ENCODE measurements around the gene SERPINA1. TPM values are rescaled to one million over a fixed set of nuclear protein-coding genes. Genes with fewer than 3 reads are reported as not detected.

Gene SERPINA1
- total and polyA plus RNA-seq, 2 of the 13 experiments (the other 11 are each of a cell fraction or from before 2014, with no cell fraction given) = 3,266 to 11,015 TPM

- TF ChIP-seq HMGXB3 (CRISPR knock-in tag; IDR thresholded peaks at IDR 0.05; ENCODE audit: borderline replicate concordance) (no peak), FOSL2 (CRISPR knock-in tag; IDR thresholded peaks at IDR 0.05) (0 out of 2 replicates have a peak, but pooled peaks have one; percentile 9), SMAD9 (CRISPR knock-in tag; IDR thresholded peaks at IDR 0.05) (no peak), ZNF558 (CRISPR knock-in tag; IDR thresholded peaks at IDR 0.05; ENCODE audit: borderline replicate concordance) (0 out of 2 replicates have a peak, but pooled peaks have one; percentile 51), ZNF850 (CRISPR knock-in tag; conservative IDR thresholded peaks at IDR 0.05) (no peak), FIP1L1 (IDR thresholded peaks at IDR 0.05; ENCODE audit: borderline replicate concordance, insufficient read depth, low read depth, low read length) (peak; percentile 91; the same call in 1 of the 2 replicates), SSRP1 (CRISPR knock-in tag; IDR thresholded peaks at IDR 0.05) (no peak), HNRNPL (IDR thresholded peaks at IDR 0.05; ENCODE audit: low read depth, low read length) (peak; percentile 87), MYC (CRISPR knock-in tag; IDR thresholded peaks at IDR 0.05; ENCODE audit: borderline replicate concordance) (peak; percentile 50; the same call in 1 of the 2 replicates), ZNF687 (CRISPR knock-in tag; IDR thresholded peaks at IDR 0.05) (peak; percentile 73), THAP7 (CRISPR knock-in tag; IDR thresholded peaks at IDR 0.05) (0 out of 2 replicates have a peak, but pooled peaks have one; percentile 37), ZNF724P (CRISPR knock-in tag; IDR thresholded peaks at IDR 0.05; ENCODE audit: borderline replicate concordance) (no peak), ATF4 (CRISPR knock-in tag; IDR thresholded peaks at IDR 0.05) (no peak)
Measured at GRCh38 chr14:94382716-94383596, 5.4 kb downstream of the SERPINA1 start (continued).
